ENCODE measurements around the gene VRK1.

DNA sequence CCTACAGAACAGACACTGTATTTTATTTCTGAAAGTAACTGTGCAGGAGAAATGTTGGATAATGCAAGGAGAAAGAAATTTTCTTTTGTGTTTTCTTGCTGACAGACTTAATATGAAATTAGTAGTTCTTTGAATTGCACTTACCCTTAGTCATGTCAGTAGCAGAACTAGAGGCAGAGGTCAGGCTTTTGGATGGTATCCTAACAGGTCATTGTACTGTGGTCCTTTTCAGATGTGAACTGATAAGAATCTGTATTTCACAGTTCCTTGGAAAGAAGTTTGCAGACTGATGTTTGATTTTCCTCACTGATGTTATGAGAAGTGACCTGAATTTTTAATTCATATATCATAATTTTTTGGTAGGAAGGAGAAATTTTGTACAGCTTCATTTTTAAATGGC lies 46.0 kb downstream of the VRK1 start:
- TF ChIP-seq POLR2A (IDR thresholded peaks at IDR 0.05; ENCODE audit: low read depth, low read length) (no peak), POLR2AphosphoS5 (IDR thresholded peaks at IDR 0.05; ENCODE audit: low read depth, low read length) (no peak), TAF1 (IDR thresholded peaks at IDR 0.05; ENCODE audit: borderline replicate concordance, low read depth, low read length) (no peak)
